Measurements from ENCODE around the gene PLEKHO2.

PLEKHO2 gene

DNA sequence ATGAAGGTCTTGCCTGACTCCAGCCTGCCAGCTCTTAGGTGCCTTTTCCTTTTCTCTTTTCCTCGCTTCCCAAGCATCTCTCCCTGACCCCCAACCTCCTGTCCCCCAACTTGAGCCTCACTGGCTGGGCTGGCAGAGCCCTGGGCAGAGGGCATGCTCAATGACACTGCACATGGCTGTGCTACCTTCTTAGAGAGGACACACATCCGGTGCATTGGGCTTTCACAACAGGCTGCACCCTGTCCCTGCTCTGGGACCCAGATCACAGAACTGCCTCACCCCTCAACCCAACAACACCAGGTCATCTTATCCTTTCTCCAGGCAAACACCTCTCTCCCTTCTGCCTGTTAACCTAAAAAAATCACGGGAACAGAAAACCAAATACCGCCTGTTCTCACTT lies 62.5 kb downstream of the PLEKHO2 start:
- TF ChIP-seq SIN3A (IDR thresholded peaks at IDR 0.05; ENCODE audit: borderline replicate concordance, insufficient read depth, low read length) (no peak), FOXP2 (optimal IDR thresholded peaks at IDR 0.05; ENCODE audit: borderline replicate concordance, extremely low read depth, extremely low read length, insufficient read depth) (no peak), TAF1 (IDR thresholded peaks at IDR 0.05; ENCODE audit: borderline replicate concordance, insufficient read depth, low read length) (no peak), POLR2AphosphoS5 (IDR thresholded peaks at IDR 0.05; ENCODE audit: low read depth, low read length) (no peak)
- TF ChIP-seq, protein P1, sequence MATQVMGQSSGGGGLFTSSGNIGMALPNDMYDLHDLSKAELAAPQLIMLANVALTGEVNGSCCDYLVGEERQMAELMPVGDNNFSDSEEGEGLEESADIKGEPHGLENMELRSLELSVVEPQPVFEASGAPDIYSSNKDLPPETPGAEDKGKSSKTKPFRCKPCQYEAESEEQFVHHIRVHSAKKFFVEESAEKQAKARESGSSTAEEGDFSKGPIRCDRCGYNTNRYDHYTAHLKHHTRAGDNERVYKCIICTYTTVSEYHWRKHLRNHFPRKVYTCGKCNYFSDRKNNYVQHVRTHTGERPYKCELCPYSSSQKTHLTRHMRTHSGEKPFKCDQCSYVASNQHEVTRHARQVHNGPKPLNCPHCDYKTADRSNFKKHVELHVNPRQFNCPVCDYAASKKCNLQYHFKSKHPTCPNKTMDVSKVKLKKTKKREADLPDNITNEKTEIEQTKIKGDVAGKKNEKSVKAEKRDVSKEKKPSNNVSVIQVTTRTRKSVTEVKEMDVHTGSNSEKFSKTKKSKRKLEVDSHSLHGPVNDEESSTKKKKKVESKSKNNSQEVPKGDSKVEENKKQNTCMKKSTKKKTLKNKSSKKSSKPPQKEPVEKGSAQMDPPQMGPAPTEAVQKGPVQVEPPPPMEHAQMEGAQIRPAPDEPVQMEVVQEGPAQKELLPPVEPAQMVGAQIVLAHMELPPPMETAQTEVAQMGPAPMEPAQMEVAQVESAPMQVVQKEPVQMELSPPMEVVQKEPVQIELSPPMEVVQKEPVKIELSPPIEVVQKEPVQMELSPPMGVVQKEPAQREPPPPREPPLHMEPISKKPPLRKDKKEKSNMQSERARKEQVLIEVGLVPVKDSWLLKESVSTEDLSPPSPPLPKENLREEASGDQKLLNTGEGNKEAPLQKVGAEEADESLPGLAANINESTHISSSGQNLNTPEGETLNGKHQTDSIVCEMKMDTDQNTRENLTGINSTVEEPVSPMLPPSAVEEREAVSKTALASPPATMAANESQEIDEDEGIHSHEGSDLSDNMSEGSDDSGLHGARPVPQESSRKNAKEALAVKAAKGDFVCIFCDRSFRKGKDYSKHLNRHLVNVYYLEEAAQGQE (IDR thresholded peaks at IDR 0.05; ENCODE audit: insufficient read depth in 1 of 2, low read depth in 2 of 2, low read length in 2 of 2), result no peak

DNA sequence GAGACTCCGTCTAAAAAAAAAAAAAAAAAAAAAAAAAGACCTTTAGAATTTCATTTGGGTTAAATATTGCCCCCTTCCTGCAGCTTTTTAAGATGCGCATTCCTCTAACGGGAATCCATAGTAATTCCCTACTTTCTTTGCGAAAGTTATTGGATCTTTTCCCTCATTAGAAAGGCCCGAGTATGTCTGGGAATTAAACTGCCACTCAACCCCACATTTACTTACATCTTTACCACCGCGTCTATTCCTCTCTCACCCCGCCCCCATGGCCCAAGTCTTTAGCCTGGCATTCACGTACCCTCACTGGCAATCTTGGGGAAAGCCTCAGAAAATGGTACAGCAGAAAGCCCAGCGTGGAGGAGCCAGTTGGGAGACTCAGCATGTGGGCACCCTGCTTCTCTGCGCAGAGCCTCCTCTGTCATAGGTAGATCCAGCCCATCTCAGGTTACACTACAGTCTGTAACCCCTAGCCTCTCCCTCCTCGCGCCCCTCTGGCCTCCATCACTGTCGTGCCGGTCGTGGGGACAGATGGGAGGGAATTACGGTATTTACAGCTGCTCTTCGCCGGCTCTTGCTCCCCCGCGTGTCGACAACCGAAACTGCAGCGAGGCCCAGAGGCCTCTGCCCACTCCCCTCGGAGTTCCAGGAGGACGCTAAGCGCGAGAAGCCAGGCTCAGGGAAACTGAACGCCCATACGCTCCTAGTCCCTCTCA lies 63.6 kb downstream of the PLEKHO2 start:
- TF ChIP-seq SIN3A (IDR thresholded peaks at IDR 0.05; ENCODE audit: borderline replicate concordance, insufficient read depth, low read length) (no peak), POLR2AphosphoS5 (IDR thresholded peaks at IDR 0.05; ENCODE audit: low read depth, low read length) (no peak), TAF1 (IDR thresholded peaks at IDR 0.05; ENCODE audit: borderline replicate concordance, insufficient read depth, low read length) (no peak), FOXP2 (optimal IDR thresholded peaks at IDR 0.05; ENCODE audit: borderline replicate concordance, extremely low read depth, extremely low read length, insufficient read depth) (no peak)
- TF ChIP-seq, protein P1 (IDR thresholded peaks at IDR 0.05; ENCODE audit: insufficient read depth in 1 of 2, low read depth in 2 of 2, low read length in 2 of 2), result no peak

DNA sequence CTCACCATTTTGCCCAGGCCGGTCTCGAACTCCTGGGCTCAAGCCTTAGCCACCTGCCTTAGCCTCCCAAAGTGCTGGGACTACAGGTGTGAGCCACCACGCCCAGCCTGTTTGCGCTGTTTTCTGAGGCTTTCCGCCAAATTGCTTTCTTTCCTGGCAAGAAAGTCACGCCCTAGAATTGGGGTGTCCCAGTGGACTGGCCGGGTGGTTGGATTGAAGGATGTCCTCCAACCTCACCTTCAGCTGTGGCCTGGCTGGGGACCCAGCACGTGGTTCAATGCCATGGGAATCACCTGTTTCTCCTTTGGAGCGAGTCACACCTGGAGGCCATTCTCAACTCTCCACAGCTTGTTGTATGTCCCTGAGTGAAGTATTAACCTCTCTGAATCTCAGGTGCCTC lies 64.2 kb downstream of the PLEKHO2 start:
- TF ChIP-seq FOXP2 (optimal IDR thresholded peaks at IDR 0.05; ENCODE audit: borderline replicate concordance, extremely low read depth, extremely low read length, insufficient read depth), result no peak
- no peak for TF ChIP-seq POLR2AphosphoS5 (IDR thresholded peaks at IDR 0.05; ENCODE audit: low read depth, low read length)
- TF ChIP-seq, protein P1 (IDR thresholded peaks at IDR 0.05; ENCODE audit: insufficient read depth in 1 of 2, low read depth in 2 of 2, low read length in 2 of 2), result no peak
- no peak for TF ChIP-seq TAF1 (IDR thresholded peaks at IDR 0.05; ENCODE audit: borderline replicate concordance, insufficient read depth, low read length)
- no peak for TF ChIP-seq SIN3A (IDR thresholded peaks at IDR 0.05; ENCODE audit: borderline replicate concordance, insufficient read depth, low read length)

DNA sequence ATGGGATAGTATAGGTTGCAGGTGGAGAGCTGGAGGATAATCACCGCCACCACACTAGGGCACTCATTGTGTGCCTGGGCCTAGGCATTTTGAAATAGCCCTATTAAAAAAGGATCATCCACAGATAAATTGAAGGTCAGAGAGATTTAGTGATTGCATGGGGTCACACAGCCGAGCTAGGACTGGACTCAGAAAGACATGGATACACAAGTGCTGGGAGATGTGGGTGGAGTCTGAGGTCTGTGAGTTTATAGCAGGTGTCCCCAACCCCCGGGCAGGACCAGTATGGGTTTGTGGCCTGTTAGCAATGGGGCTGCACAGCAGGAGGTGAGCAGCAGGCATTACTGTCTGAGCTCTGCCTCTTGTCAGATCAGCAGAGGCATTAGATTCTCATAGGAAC lies 64.7 kb downstream of the PLEKHO2 start:
- TF ChIP-seq, protein P1 (IDR thresholded peaks at IDR 0.05; ENCODE audit: insufficient read depth in 1 of 2, low read depth in 2 of 2, low read length in 2 of 2), result no peak
- TF ChIP-seq POLR2AphosphoS5 (IDR thresholded peaks at IDR 0.05; ENCODE audit: low read depth, low read length), result no peak
- TF ChIP-seq FOXP2 (optimal IDR thresholded peaks at IDR 0.05; ENCODE audit: borderline replicate concordance, extremely low read depth, extremely low read length, insufficient read depth), result no peak
- TF ChIP-seq SIN3A (IDR thresholded peaks at IDR 0.05; ENCODE audit: borderline replicate concordance, insufficient read depth, low read length), result no peak
- TF ChIP-seq TAF1 (IDR thresholded peaks at IDR 0.05; ENCODE audit: borderline replicate concordance, insufficient read depth, low read length), result no peak

All from PFSK-1 (cell line).